ENCODE measurements around the gene INVS.

DNA sequence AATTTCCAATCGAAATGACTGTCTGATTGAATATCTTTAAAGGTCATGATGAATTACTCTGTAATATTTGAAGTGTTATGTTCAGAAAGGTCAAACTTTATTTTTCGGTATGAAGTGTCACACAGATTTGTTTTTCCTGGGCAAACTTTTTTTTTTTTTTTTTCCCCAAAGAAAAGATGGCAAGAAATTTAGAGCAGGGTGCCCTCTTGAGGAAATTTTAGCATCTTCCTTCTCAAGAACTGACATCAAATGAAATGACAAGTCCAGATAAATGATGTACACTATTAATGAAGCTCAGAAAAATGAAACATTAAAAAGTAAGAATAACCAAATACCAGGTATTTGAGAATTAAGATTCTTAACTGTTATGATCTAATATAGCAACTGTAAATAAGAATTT, 123.6 kb downstream of the INVS start:
- no peak for TF ChIP-seq POLR2A (IDR thresholded peaks at IDR 0.05)
- TF ChIP-seq, protein P1, sequence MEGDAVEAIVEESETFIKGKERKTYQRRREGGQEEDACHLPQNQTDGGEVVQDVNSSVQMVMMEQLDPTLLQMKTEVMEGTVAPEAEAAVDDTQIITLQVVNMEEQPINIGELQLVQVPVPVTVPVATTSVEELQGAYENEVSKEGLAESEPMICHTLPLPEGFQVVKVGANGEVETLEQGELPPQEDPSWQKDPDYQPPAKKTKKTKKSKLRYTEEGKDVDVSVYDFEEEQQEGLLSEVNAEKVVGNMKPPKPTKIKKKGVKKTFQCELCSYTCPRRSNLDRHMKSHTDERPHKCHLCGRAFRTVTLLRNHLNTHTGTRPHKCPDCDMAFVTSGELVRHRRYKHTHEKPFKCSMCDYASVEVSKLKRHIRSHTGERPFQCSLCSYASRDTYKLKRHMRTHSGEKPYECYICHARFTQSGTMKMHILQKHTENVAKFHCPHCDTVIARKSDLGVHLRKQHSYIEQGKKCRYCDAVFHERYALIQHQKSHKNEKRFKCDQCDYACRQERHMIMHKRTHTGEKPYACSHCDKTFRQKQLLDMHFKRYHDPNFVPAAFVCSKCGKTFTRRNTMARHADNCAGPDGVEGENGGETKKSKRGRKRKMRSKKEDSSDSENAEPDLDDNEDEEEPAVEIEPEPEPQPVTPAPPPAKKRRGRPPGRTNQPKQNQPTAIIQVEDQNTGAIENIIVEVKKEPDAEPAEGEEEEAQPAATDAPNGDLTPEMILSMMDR (IDR thresholded peaks at IDR 0.05), result peak in 3 of 4 experiments; percentile 11 to 25 (median 17)

All from uterus (tissue), 2 donors.